Left ventricle myocardium inferior (tissue), 1 donor: ENCODE data around the gene PSMB7. TPM values are rescaled to one million over a fixed set of nuclear protein-coding genes. Genes with fewer than 3 reads are reported as not detected.

Source experiments
- DNase-seq: peaks from one replicate; pipeline ENCODE4 v3.0.0-alpha.2; 2020
- H3K27ac ChIP-seq: fragments of 200-600 bp; replicated peaks from 2 replicates; pipeline ENCODE4 v1.8.0; 2021
- H3K27me3 ChIP-seq: fragments of 200-600 bp; 2 replicates; pipeline ENCODE4 v1.8.0; 2021; ENCODE audit warnings: low read depth
- H3K36me3 ChIP-seq: fragments of 200-600 bp; 2 replicates; pipeline ENCODE4 v1.8.0; 2021
- H3K4me1 ChIP-seq: fragments of 200-600 bp; 2 replicates; pipeline ENCODE4 v1.8.0; 2021
- H3K4me3 ChIP-seq: fragments of 200-600 bp; 2 replicates; pipeline ENCODE4 v1.8.0; 2021; ENCODE audit warnings: mild to moderate bottlenecking, moderate library complexity
- H3K9me3 ChIP-seq: fragments of 200-600 bp; replicated peaks from 2 replicates; pipeline ENCODE4 v1.8.0; 2021
- intact Hi-C: fragments of 100-400 bp; cut with micrococcal nuclease; formaldehyde crosslinking; loops from one replicate; pipeline ENCODE4 v1.11.0; 2022
- total RNA-seq: library from RNA; stranded (reverse); fragmentation: NEBNext Ultra II Directional; extraction: Animal tissue kit (Norgen Biotek cat#: 25700); gene quantifications from one replicate; pipeline ENCODE4 v1.2.1, GENCODE V29; 2021
- TF ChIP-seq, protein P1 (sequence below): fragments of 200-600 bp; IDR thresholded peaks from 2 replicates; pipeline ENCODE4 v1.8.0; 2021; ENCODE audit warnings: antibody characterized with exemption, mild to moderate bottlenecking, borderline replicate concordance
- donor health status: DM: no; HTN: yes; CAD: no; lungs with severe emphysema.

The PSMB7 gene
- total RNA-seq, 1 donor from 2014 or later, result 159 TPM

DNA sequence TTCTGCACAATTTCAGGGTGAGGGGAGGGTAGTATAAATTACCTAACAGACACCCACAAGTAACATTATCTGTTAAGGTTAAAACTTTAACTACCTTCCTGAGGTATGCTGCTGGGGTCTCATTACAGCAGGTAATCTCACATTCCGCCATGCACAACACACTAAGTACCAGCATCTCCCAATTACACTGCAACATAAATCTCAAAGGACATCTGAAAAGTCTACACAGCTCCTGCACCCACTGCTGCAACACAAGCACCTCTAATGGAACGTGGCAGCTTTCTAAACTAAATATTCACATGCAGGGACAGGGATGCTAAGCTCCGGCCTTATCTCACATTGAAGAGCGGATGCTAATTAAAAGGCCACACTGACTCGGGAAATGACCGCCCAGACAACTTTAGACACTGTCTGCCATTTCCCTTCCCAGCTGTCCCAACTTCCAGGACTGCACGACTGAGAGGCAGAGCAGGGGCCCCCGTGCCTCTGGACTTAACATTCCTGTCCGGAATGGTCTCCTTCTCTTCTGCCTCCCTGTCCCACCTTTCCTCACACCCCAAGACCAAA is 45.9 kb downstream of the PSMB7 start:
- Histone ChIP-seq H3K36me3 (peaks cover 5% of the 10 kb centered on the region), H3K27ac (no peak overlapping the region), H3K27me3 (no peaks in the 10 kb centered on the region), H3K4me3 (no peak overlapping the region), H3K4me1 (peaks cover 57% of the 10 kb centered on the region), H3K9me3 (no peaks in the 10 kb centered on the region)
- intact Hi-C loops, result no loop called here
- TF ChIP-seq, protein P1, sequence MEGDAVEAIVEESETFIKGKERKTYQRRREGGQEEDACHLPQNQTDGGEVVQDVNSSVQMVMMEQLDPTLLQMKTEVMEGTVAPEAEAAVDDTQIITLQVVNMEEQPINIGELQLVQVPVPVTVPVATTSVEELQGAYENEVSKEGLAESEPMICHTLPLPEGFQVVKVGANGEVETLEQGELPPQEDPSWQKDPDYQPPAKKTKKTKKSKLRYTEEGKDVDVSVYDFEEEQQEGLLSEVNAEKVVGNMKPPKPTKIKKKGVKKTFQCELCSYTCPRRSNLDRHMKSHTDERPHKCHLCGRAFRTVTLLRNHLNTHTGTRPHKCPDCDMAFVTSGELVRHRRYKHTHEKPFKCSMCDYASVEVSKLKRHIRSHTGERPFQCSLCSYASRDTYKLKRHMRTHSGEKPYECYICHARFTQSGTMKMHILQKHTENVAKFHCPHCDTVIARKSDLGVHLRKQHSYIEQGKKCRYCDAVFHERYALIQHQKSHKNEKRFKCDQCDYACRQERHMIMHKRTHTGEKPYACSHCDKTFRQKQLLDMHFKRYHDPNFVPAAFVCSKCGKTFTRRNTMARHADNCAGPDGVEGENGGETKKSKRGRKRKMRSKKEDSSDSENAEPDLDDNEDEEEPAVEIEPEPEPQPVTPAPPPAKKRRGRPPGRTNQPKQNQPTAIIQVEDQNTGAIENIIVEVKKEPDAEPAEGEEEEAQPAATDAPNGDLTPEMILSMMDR, result no peak
- DNase-seq, result no peak

DNA sequence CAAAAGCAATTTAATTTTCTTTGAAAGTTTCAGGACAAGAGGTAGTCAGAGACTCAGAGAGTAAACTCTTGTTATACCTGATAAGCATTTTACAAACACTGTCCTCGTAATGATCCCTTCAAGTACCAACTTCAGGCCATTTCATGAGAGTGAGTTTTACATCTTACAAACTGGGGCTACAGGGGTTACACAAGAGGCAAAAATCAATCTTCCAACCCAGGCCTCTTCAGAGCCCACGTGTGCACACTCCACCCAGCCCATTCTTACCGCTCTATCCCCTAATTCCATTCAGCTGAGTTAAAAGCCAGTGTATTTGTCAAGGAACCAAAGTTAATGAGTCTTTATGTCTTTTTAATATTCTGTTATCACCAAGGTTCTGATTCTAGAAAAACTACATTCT is 46.5 kb downstream of the PSMB7 start:
- DNase-seq, result no peak
- no peaks in the 10 kb centered on the region for H3K36me3 ChIP-seq
- no peaks in the 10 kb centered on the region for H3K9me3 ChIP-seq
- H3K27ac ChIP-seq, result no peak overlapping the region
- no peak overlapping the region for H3K4me3 ChIP-seq
- H3K4me1 ChIP-seq, result peaks cover 57% of the 10 kb centered on the region
- TF ChIP-seq, protein P1, result no peak
- intact Hi-C loops, result no loop called here
- no peaks in the 10 kb centered on the region for H3K27me3 ChIP-seq

DNA sequence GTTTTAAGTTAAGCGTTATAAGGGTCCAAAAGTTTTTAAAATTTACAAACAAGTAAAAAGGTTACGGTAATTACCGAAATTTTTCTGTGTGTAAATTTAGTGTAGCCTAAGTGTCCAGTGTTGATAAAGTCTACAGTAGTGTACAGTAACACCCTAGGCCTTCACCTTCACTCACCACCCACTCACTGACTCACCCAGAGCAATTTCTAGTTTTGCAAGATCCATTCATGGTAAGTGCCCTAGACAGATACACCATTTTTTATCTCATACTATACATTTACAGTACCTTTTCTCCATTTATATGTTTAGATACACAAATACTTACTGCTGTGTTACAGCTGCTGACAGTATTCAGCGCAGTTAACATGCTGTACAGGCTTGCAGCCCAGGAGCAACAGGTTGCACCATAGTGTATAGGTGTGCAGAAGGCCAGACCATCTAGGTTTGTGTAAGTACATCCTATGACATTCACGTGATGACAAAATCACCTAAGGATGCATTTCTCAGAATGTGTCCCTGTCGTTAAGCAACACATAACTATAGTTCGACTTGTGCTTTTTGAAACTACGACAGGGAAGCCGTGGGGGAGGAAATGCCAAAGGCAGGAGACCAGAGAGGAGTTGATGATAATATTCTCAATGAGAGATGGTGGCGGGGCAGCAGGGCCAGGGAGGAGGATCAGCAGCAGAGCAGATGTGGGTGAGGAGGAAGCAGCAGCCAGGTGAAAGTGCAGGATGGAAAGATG is 48.6 kb downstream of the PSMB7 start:
- no peak for DNase-seq
- no peak overlapping the region for H3K27ac ChIP-seq
- H3K27me3 ChIP-seq, result no peaks in the 10 kb centered on the region
- H3K36me3 ChIP-seq, result no peaks in the 10 kb centered on the region
- TF ChIP-seq, protein P1, result no peak
- no peak overlapping the region for H3K4me3 ChIP-seq
- peaks cover 58% of the 10 kb centered on the region for H3K4me1 ChIP-seq
- H3K9me3 ChIP-seq, result no peaks in the 10 kb centered on the region
- intact Hi-C loops, result no loop called here

DNA sequence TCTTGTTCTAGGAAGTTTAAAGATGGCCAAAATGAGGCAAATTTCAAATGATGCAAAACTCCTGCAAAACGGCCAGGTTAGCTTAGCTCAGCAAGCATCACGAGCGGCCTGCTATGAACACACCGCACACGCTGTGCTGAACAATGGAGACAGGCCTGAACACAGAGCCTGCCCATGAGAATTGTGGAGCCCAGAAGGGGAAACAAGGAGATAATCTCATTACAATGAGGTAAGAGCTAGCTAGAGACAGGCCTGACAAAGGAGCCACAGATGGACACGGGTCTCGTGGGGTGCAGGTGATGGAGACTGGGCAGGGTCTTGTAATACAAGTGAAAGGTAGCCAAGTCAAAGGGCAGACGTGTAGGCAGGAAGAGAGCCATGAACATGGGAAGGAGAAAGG is 50.2 kb downstream of the PSMB7 start:
- Histone ChIP-seq H3K27me3 (no peaks in the 10 kb centered on the region), H3K36me3 (no peaks in the 10 kb centered on the region), H3K4me3 (no peak overlapping the region), H3K9me3 (no peaks in the 10 kb centered on the region), H3K27ac (no peak overlapping the region), H3K4me1 (peaks cover 50% of the 10 kb centered on the region)
- DNase-seq, result no peak
- TF ChIP-seq, protein P1, result no peak
- intact Hi-C loops, result no loop called here

DNA sequence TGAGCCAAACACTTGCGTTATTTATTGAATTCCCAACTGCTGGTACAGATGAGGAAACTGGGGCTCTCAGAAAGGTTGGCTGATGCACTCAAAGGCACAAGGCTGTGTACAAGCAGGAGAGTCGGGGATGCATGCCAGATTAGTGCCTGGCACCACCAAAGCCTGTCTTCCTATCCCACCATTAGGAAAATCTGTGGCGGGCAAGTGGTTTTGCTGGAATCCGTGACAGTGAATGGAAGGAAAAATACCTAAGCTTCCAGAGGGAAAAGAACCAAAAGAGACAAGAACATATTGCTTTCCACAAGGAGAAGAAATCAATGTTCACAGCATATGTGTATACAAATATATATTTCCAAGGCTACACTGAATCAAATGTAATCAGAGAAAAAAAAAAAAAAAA is 51.1 kb downstream of the PSMB7 start:
- TF ChIP-seq, protein P1, result no peak
- Histone ChIP-seq H3K27ac (no peak overlapping the region), H3K4me3 (no peak overlapping the region), H3K27me3 (no peaks in the 10 kb centered on the region), H3K36me3 (no peaks in the 10 kb centered on the region), H3K9me3 (no peaks in the 10 kb centered on the region), H3K4me1 (peaks cover 45% of the 10 kb centered on the region)
- intact Hi-C loops, result no loop called here
- DNase-seq, result no peak
